Upper lobe of left lung (tissue), 4 donors: ENCODE measurements around the gene ACTN4.

Source experiments
- POLR2A ChIP-seq, 4 donors: fragments of 450-650 bp; IDR thresholded peaks; one replicate each; pipeline ENCODE4 v1.5.1; 2016 to 2017; ENCODE audit warnings: antibody characterized with exemption in 4 of 4, mild to moderate bottlenecking in 2 of 4
- POLR2AphosphoS5 ChIP-seq, 2 donors: sonication (generic); formaldehyde crosslinking; IDR thresholded peaks; one replicate each; pipeline ENCODE4 v1.5.1; 2017; ENCODE audit warnings: antibody characterized with exemption in 2 of 2
- TF ChIP-seq, protein P1 (sequence below), 6 experiments: fragments of 450-650 bp in 4 of 6; fragments of 200-600 bp in 2 of 6; sonication (generic) in 2 of 6; IDR thresholded peaks; one replicate each; pipeline ENCODE4 v1.5.1; 2016 to 2019; ENCODE audit warnings: antibody characterized with exemption in 6 of 6

DNA sequence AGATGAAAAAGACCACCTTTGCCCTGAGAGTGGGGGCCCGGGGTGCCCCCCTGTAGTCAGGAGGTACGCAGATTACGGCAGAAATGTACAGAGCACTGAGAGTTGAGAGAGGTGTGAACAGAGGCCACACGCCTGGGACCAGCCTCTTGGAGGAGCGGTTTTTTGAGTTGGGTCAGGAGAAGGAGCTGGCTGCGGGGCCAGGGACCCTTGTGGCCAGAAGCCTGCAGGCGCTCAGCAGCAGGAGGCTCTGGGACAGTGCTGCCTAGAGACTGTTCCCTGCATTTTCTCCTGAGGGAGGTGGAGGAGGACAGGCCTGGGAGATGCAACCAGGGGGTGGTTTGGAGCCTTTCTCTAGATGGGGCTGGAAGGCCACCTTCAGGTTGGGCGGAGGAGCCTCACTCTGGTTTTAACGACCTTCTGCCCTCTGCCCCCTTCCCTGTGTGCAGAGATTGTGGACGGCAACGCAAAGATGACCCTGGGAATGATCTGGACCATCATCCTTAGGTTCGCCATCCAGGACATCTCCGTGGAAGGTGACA, 57.1 kb downstream of the ACTN4 start:
- TF ChIP-seq POLR2A (IDR thresholded peaks at IDR 0.05) (no peak), POLR2AphosphoS5 (IDR thresholded peaks at IDR 0.05) (no peak)
- TF ChIP-seq, protein P1, sequence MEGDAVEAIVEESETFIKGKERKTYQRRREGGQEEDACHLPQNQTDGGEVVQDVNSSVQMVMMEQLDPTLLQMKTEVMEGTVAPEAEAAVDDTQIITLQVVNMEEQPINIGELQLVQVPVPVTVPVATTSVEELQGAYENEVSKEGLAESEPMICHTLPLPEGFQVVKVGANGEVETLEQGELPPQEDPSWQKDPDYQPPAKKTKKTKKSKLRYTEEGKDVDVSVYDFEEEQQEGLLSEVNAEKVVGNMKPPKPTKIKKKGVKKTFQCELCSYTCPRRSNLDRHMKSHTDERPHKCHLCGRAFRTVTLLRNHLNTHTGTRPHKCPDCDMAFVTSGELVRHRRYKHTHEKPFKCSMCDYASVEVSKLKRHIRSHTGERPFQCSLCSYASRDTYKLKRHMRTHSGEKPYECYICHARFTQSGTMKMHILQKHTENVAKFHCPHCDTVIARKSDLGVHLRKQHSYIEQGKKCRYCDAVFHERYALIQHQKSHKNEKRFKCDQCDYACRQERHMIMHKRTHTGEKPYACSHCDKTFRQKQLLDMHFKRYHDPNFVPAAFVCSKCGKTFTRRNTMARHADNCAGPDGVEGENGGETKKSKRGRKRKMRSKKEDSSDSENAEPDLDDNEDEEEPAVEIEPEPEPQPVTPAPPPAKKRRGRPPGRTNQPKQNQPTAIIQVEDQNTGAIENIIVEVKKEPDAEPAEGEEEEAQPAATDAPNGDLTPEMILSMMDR (IDR thresholded peaks at IDR 0.05): no peak
